Neutrophil (primary cell): ENCODE data around the gene SYNJ2.

Experiments
- H3K27ac ChIP-seq: fragments of 200-600 bp; sonication (generic); 2 replicates; pipeline ENCODE4 v1.5.1; 2016; ENCODE audit warnings: mild to moderate bottlenecking, moderate library complexity
- H3K27me3 ChIP-seq: fragments of 200-600 bp; sonication (generic); 2 replicates; pipeline ENCODE4 v1.6.0; 2016; ENCODE audit warnings: mild to moderate bottlenecking
- H3K36me3 ChIP-seq: fragments of 200-600 bp; sonication (generic); 2 replicates; pipeline ENCODE4 v1.5.1; 2017
- H3K4me1 ChIP-seq, 2 experiments: fragments of 200-600 bp in 1 of 2; sonication (generic) in 1 of 2; 1 replicate in 1 of 2; 2 replicates in 1 of 2; pipeline versions ENCODE4 v1.5.1 to v1.6.1; 2013 to 2016; ENCODE audit warnings: low read depth in 1 of 2, low read length in 1 of 2, mild to moderate bottlenecking in 1 of 2, moderate library complexity in 1 of 2; ENCODE audit not compliant: control insufficient read depth in 1 of 2, insufficient read depth in 1 of 2
- H3K4me3 ChIP-seq, 2 experiments: fragments of 200-600 bp in 1 of 2; sonication (generic) in 1 of 2; 1 replicate in 1 of 2; 2 replicates in 1 of 2; pipeline ENCODE4 v1.5.1; 2013 to 2016; ENCODE audit warnings: low read depth in 1 of 2, low read length in 1 of 2, mild to moderate bottlenecking in 1 of 2, moderate library complexity in 1 of 2
- H3K9me3 ChIP-seq: fragments of 200-600 bp; sonication (generic); 2 replicates; pipeline ENCODE4 v1.5.1; 2016
- TF ChIP-seq, protein P1 (sequence below): fragments of 200-600 bp; sonication (generic); IDR thresholded peaks from 2 replicates; pipeline ENCODE4 v1.5.1; 2016; ENCODE audit warnings: antibody characterized with exemption

Gene SYNJ2

GRCh38 chr6:158018851-158019361 lies 37.2 kb downstream of the SYNJ2 start:
- Histone ChIP-seq H3K27me3 (no peaks in the 10 kb centered on the region), H3K9me3 (no peaks in the 10 kb centered on the region), H3K27ac (no peak overlapping the region), H3K4me3 (no peak overlapping the region), H3K36me3 (peaks cover 30% of the 10 kb centered on the region), H3K4me1 (peaks cover 11% of the 10 kb centered on the region in 2 experiments)
- TF ChIP-seq, protein P1, sequence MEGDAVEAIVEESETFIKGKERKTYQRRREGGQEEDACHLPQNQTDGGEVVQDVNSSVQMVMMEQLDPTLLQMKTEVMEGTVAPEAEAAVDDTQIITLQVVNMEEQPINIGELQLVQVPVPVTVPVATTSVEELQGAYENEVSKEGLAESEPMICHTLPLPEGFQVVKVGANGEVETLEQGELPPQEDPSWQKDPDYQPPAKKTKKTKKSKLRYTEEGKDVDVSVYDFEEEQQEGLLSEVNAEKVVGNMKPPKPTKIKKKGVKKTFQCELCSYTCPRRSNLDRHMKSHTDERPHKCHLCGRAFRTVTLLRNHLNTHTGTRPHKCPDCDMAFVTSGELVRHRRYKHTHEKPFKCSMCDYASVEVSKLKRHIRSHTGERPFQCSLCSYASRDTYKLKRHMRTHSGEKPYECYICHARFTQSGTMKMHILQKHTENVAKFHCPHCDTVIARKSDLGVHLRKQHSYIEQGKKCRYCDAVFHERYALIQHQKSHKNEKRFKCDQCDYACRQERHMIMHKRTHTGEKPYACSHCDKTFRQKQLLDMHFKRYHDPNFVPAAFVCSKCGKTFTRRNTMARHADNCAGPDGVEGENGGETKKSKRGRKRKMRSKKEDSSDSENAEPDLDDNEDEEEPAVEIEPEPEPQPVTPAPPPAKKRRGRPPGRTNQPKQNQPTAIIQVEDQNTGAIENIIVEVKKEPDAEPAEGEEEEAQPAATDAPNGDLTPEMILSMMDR, result no peak

GRCh38 chr6:158019416-158019815 lies 37.8 kb downstream of the SYNJ2 start:
- H3K4me3 ChIP-seq, result no peak overlapping the region
- H3K27ac ChIP-seq, result no peak overlapping the region
- peaks cover 30% of the 10 kb centered on the region for H3K36me3 ChIP-seq
- peaks cover 10 to 11% of the 10 kb centered on the region in 2 experiments for H3K4me1 ChIP-seq
- no peaks in the 10 kb centered on the region for H3K9me3 ChIP-seq
- TF ChIP-seq, protein P1, result no peak
- no peaks in the 10 kb centered on the region for H3K27me3 ChIP-seq

GRCh38 chr6:158020272-158020711 lies 38.6 kb downstream of the SYNJ2 start:
- no peak overlapping the region for H3K27ac ChIP-seq
- H3K36me3 ChIP-seq, result peaks cover 30% of the 10 kb centered on the region
- H3K4me1 ChIP-seq, result peaks cover 1 to 2% of the 10 kb centered on the region in 2 experiments
- H3K9me3 ChIP-seq, result no peaks in the 10 kb centered on the region
- TF ChIP-seq, protein P1, result no peak
- H3K4me3 ChIP-seq, result no peak overlapping the region
- H3K27me3 ChIP-seq, result no peaks in the 10 kb centered on the region

GRCh38 chr6:158020811-158021210 lies 39.1 kb downstream of the SYNJ2 start:
- Histone ChIP-seq H3K27ac (no peak overlapping the region), H3K9me3 (no peaks in the 10 kb centered on the region), H3K36me3 (peaks cover 30% of the 10 kb centered on the region), H3K4me1 (peaks cover 0 to under 1% of the 10 kb centered on the region in 2 experiments), H3K4me3 (no peak overlapping the region), H3K27me3 (no peaks in the 10 kb centered on the region)
- TF ChIP-seq, protein P1, result no peak

GRCh38 chr6:158021376-158021775 lies 39.7 kb downstream of the SYNJ2 start:
- H3K4me1 ChIP-seq, result peaks cover 5 to 6% of the 10 kb centered on the region in 2 experiments
- no peaks in the 10 kb centered on the region for H3K9me3 ChIP-seq
- no peak overlapping the region for H3K4me3 ChIP-seq
- no peak overlapping the region for H3K27ac ChIP-seq
- peaks cover 30% of the 10 kb centered on the region for H3K36me3 ChIP-seq
- TF ChIP-seq, protein P1, result no peak
- no peaks in the 10 kb centered on the region for H3K27me3 ChIP-seq
